B cell (primary cell): ENCODE results near the gene VPS8. TPM values are rescaled to one million over a fixed set of nuclear protein-coding genes. Genes with fewer than 3 reads are reported as not detected.
"Not testable (repeated sequence)": the region's sequence is repeated elsewhere in the genome, so short reads cannot be mapped to it uniquely, and the experiment has no call there.

Experiments
- ATAC-seq: fragments of 200-7000 bp; cut with Tn5 transposase; one replicate; pipeline ENCODE4 v1.10.0; 2021; ENCODE audit warnings: low read depth, mild to moderate bottlenecking, moderate number of reproducible peaks, moderate library complexity
- CTCF ChIA-PET: fragments of 350-600 bp; sonication (Branson Sonifier 250); formaldehyde crosslinking; loops from one replicate; lab custom pipeline; 2021; ENCODE audit warnings: antibody characterized with exemption, inconsistent platforms; lab: Charles Lee
- POLR2A ChIA-PET: fragments of 350-600 bp; sonication (Branson Sonifier 250); formaldehyde crosslinking; loops from one replicate; lab custom pipeline; 2021; ENCODE audit warnings: antibody characterized with exemption; lab: Charles Lee
- DNase-seq: peaks from one replicate; pipeline ENCODE4 v3.0.0; 2013
- H2AFZ ChIP-seq: 2 replicates; pipeline ENCODE4 v1.6.1; 2012; ENCODE audit warnings: mild to moderate bottlenecking, low read depth, low read length; ENCODE audit not compliant: insufficient read depth, poor library complexity, severe bottlenecking
- H3K27ac ChIP-seq, 2 donors: 1 replicate in 1 of 2; 2 replicates in 1 of 2; pipeline ENCODE4 v1.5.1; 2012 to 2013; ENCODE audit warnings: low read length in 2 of 2, mild to moderate bottlenecking in 2 of 2, moderate library complexity in 1 of 2
- H3K27me3 ChIP-seq, 4 experiments: fragments of 200-600 bp in 1 of 4; sonication (generic) in 1 of 4; replicated peaks in 1 of 4; 1 replicate in 2 of 4; 2 replicates in 2 of 4; pipeline versions ENCODE4 v1.6.1 to v1.7.0; 2013 to 2016; ENCODE audit warnings: low read length in 3 of 4, mild to moderate bottlenecking in 2 of 4, mixed read lengths in 1 of 4, moderate library complexity in 1 of 4; ENCODE audit not compliant: insufficient read depth in 4 of 4, control insufficient read depth in 3 of 4; ENCODE audit errors: control extremely low read depth in 1 of 4
- H3K36me3 ChIP-seq, 2 experiments: replicated peaks in 1 of 2; 1 replicate in 1 of 2; 2 replicates in 1 of 2; pipeline versions ENCODE4 v1.6.1 to v1.7.1; 2013; ENCODE audit warnings: low read length in 1 of 2; ENCODE audit not compliant: insufficient read depth in 2 of 2, control insufficient read depth in 1 of 2; ENCODE audit errors: control extremely low read depth in 1 of 2, extremely low read depth in 1 of 2
- H3K4me1 ChIP-seq, 2 donors: fragments of 200-600 bp in 1 of 2; sonication (generic) in 1 of 2; 1 replicate in 1 of 2; 2 replicates in 1 of 2; pipeline versions ENCODE4 v1.5.1 to v1.6.1; 2013 to 2017; ENCODE audit warnings: low read length in 2 of 2; ENCODE audit not compliant: control insufficient read depth in 2 of 2, insufficient read depth in 2 of 2
- H3K4me2 ChIP-seq: replicated peaks from 2 replicates; pipeline ENCODE3; 2012; ENCODE audit warnings: mild to moderate bottlenecking, low read depth, low read length; ENCODE audit not compliant: poor library complexity, severe bottlenecking
- H3K4me3 ChIP-seq, 5 experiments: fragments of 200-600 bp in 1 of 5; sonication (generic) in 1 of 5; 1 replicate in 3 of 5; 2 replicates in 2 of 5; pipeline versions ENCODE4 v1.5.1 to v1.7.0; 2011 to 2016; ENCODE audit warnings: low read length in 4 of 5, mild to moderate bottlenecking in 4 of 5, low read depth in 2 of 5, control low read depth in 1 of 5, moderate library complexity in 1 of 5; ENCODE audit not compliant: insufficient read depth in 1 of 5; ENCODE audit errors: control extremely low read depth in 1 of 5, extremely low read depth in 1 of 5
- H3K79me2 ChIP-seq: fragments of 200-600 bp; sonication (generic); one replicate; pipeline ENCODE4 v1.6.0; 2016; ENCODE audit warnings: low read length; ENCODE audit not compliant: control insufficient read depth, insufficient read depth
- H3K9ac ChIP-seq: fragments of 200-600 bp; sonication (generic); 2 replicates; pipeline ENCODE4 v1.6.1; 2017; ENCODE audit warnings: mild to moderate bottlenecking, low read length, moderate library complexity
- H3K9me3 ChIP-seq, 3 donors: one replicate each; pipeline versions ENCODE4 v1.6.1 to v1.7.1; 2013; ENCODE audit warnings: low read length in 2 of 3; ENCODE audit not compliant: control insufficient read depth in 2 of 3, insufficient read depth in 1 of 3; ENCODE audit errors: control extremely low read depth in 1 of 3
- H4K20me1 ChIP-seq: 2 replicates; pipeline ENCODE4 v1.6.0; 2012; ENCODE audit warnings: mild to moderate bottlenecking, low read length; ENCODE audit not compliant: insufficient read depth, control insufficient read depth, poor library complexity, severe bottlenecking
- H3K27ac Mint-ChIP-seq: one replicate; pipeline ENCODE4 v1.8.0; 2021; ENCODE audit warnings: mixed read lengths
- H3K27me3 Mint-ChIP-seq: one replicate; pipeline ENCODE4 v1.8.0; 2021; ENCODE audit warnings: mixed read lengths
- H3K4me1 Mint-ChIP-seq: one replicate; pipeline ENCODE4 v1.8.0; 2021; ENCODE audit warnings: mixed read lengths
- H3K4me3 Mint-ChIP-seq: one replicate; pipeline ENCODE4 v1.8.0; 2021; ENCODE audit warnings: mixed read lengths
- H3K9me3 Mint-ChIP-seq: one replicate; pipeline ENCODE4 v1.8.0; 2022; ENCODE audit warnings: mixed read lengths; ENCODE audit not compliant: insufficient read depth
- CTCF ChIP-seq: fragments of 200-600 bp; IDR thresholded peaks from one replicate; pipeline ENCODE4 v1.8.0; 2022; ENCODE audit warnings: antibody characterized with exemption, mild to moderate bottlenecking
- EZH2 ChIP-seq: IDR thresholded peaks from 2 replicates; pipeline ENCODE4 v1.6.1; 2012; ENCODE audit warnings: borderline replicate concordance, low read depth, mild to moderate bottlenecking, moderate library complexity, low read length; ENCODE audit not compliant: insufficient read depth, poor library complexity, severe bottlenecking
- WGBS: methylation state at CpG from one replicate; pipeline ENCODE4 v1.1.5; 2013; ENCODE audit warnings: missing lambda C conversion rate; ENCODE audit not compliant: insufficient coverage; 5-methylcytosine and 5-hydroxymethylcytosine counted together
- intact Hi-C: fragments of 100-400 bp; cut with micrococcal nuclease; formaldehyde crosslinking; loops from one replicate; pipeline ENCODE4 v1.10.0; 2022
- polyA plus RNA-seq: library from polyadenylated mRNA; depleted of rRNA; stranded (reverse); fragments of >200 nt; gene quantifications from 2 replicates; pipeline ENCODE4 v1.2.3, GENCODE V29; 2012
- total RNA-seq, 2 donors: library from RNA; stranded (reverse); fragments of 120-200 nt in 1 of 2; gene quantifications; 1 replicate in 1 of 2; 2 replicates in 1 of 2; pipeline versions ENCODE4 v1.2.3 to v1.2.4, GENCODE V29; 2013 to 2022

VPS8 gene
- total and polyA plus RNA-seq, 2 donors (not counting 1 experiment from before 2014, with no cell fraction given), result 18.3 to 95.6 TPM

GRCh38 chr3:184946917-184947316 lies 135.0 kb downstream of the VPS8 start:
- TF ChIP-seq EZH2 (no peak), CTCF (no peak)
- H3K79me2 ChIP-seq, result no peaks in the 10 kb centered on the region
- H3K27me3 ChIP-seq, result no peaks in the 10 kb centered on the region
- intact Hi-C loops, result no loop called here
- H3K9me3 Mint-ChIP-seq, result no peaks in the 10 kb centered on the region
- 100% methylated on average over 2 of the region's 3 CpGs for WGBS
- H3K27me3 Mint-ChIP-seq, result no peaks in the 10 kb centered on the region
- H3K4me3 ChIP-seq, result no peak overlapping the region
- H3K27ac Mint-ChIP-seq, result no peak overlapping the region
- H3K4me3 Mint-ChIP-seq, result no peak overlapping the region
- no peak for DNase-seq
- ATAC-seq, result no peak
- H3K4me1 ChIP-seq, result no peaks in the 10 kb centered on the region
- H3K36me3 ChIP-seq, result peaks cover 7 to 22% of the 10 kb centered on the region in 2 experiments
- H3K27ac ChIP-seq, result no peak overlapping the region
- CTCF ChIA-PET, result no interaction called here
- no peak overlapping the region for H3K9ac ChIP-seq
- POLR2A ChIA-PET, result no interaction called here
- no peak overlapping the region for H2AFZ ChIP-seq
- H3K4me2 ChIP-seq, result no peak overlapping the region
- no peaks in the 10 kb centered on the region for H4K20me1 ChIP-seq
- H3K9me3 ChIP-seq, result no peaks in the 10 kb centered on the region
- H3K4me1 Mint-ChIP-seq, result peaks cover 3% of the 10 kb centered on the region

DNA sequence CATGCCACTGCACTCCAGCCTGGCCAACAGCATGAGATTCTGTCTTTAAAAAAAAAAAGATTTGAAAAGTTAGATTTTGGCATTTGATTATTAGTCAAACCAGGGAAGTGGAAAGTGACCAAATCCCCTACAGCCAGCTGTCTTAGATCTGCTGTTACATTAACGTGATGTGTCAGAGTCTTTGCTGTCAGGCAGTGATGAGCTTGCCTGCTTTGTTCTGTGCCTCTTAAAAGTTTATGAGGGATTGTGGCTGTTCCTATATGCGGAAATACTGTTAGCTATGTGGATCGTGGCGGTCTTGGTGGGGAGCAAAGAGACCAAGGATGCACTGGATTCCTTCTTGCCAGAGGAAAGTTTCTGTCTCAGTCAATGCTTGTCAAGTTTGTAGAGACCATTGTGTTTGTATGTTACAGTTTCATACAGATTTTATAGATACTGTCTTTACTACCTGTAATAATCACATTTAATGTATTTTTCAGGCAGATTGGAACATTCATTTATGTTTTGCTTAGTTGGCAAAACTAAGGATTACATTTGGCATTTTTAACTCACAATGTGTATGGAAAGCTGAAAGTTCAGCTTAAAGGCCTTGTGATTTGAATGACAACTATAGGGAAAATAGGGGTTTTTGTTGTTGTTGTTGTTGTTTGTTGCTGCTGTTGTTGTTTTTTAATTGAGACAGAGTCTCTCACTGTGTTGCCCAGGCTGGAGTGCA lies 137.4 kb downstream of the VPS8 start:
- Mint-ChIP-seq H3K4me1 (no peaks in the 10 kb centered on the region), H3K27ac (no peak overlapping the region), H3K4me3 (no peak overlapping the region), H3K9me3 (no peaks in the 10 kb centered on the region), H3K27me3 (no peaks in the 10 kb centered on the region)
- DNase-seq (no peak), ATAC-seq (no peak)
- 93% methylated on average over 4 of the region's 4 CpGs for WGBS
- no peak overlapping the region for H3K4me2 ChIP-seq
- H3K9ac ChIP-seq, result no peak overlapping the region
- no peaks in the 10 kb centered on the region for H3K27me3 ChIP-seq
- no peaks in the 10 kb centered on the region for H4K20me1 ChIP-seq
- H3K4me1 ChIP-seq, result no peaks in the 10 kb centered on the region
- H3K27ac ChIP-seq, result no peak overlapping the region
- no peaks in the 10 kb centered on the region for H3K9me3 ChIP-seq
- TF ChIP-seq EZH2 (no peak), CTCF (no peak)
- no peak overlapping the region for H2AFZ ChIP-seq
- peaks cover 11 to 19% of the 10 kb centered on the region in 2 experiments for H3K36me3 ChIP-seq
- POLR2A ChIA-PET, result no interaction called here
- intact Hi-C loops, result no loop called here
- H3K79me2 ChIP-seq, result no peaks in the 10 kb centered on the region
- no peak overlapping the region for H3K4me3 ChIP-seq
- CTCF ChIA-PET, result no interaction called here

DNA sequence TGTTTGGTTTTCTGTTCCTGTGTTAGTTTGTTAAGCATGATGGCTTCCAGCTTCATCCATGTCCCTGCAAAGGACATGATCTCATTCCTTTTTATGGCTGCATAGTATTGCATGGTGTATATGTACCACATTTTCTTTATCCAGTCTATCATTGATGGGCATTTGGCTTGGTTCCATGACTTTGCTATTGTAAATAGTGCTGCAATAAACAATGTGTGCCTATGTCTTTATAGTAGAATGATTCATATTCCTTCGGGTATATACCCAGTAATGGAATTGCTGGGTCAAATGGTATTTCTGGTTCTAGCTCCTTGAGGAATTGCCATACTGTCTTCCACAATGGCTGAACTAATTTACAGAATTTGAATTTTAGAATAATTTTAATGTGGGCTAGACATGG lies 138.8 kb downstream of the VPS8 start:
- H3K36me3 ChIP-seq, result peaks cover 10 to 20% of the 10 kb centered on the region in 2 experiments
- H3K27ac ChIP-seq, H3K4me3 Mint-ChIP-seq, H3K4me1 Mint-ChIP-seq, H3K79me2 ChIP-seq, ATAC-seq, H3K9ac ChIP-seq, H3K4me1 ChIP-seq, H4K20me1 ChIP-seq, DNase-seq, H3K9me3 ChIP-seq, intact Hi-C loops, CTCF ChIA-PET, H3K9me3 Mint-ChIP-seq, H3K27ac Mint-ChIP-seq, H3K27me3 Mint-ChIP-seq, H3K4me2 ChIP-seq, H3K4me3 ChIP-seq, POLR2A ChIA-PET, H2AFZ ChIP-seq, H3K27me3 ChIP-seq: not testable (repeated sequence)
- no CpG with 5 or more reads among the region's 1 CpG for WGBS
